GM04503 (cell line): ENCODE results near the gene TTC22.

Experiments used
- DNase-seq: peaks from one replicate; pipeline ENCODE4 v3.0.0-alpha.2; 2012; ENCODE audit warnings: low read depth

Gene TTC22

GRCh38 chr1:54800899-54801759 is at the start of gene TTC22:
Gene TTC22 (minus strand): TSS chr1:54801323. CDS start chr1:54801163, 160 bp downstream.
- DNase-seq: no peak

DNA sequence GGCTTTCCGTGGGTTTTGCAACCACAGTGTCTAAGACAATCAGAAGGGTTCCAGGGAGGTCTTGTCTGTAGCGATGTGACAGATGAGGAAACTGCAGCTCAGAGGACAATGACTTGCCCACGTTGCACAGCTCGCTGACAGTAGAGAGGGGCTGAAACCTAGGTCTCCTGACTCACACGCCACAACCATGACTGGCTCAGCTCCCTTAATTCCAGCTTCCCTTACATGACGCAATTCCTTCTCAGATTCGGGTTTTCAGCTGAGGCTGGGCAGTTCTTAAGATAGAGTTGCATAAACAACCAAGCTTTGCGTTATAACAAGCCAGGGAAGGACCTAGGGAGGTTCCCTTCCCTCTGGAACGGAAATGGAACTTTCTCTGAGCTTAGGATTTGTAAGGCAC is 49.6 kb upstream of the TTC22 start:
- DNase-seq: peak; percentile 95

DNA sequence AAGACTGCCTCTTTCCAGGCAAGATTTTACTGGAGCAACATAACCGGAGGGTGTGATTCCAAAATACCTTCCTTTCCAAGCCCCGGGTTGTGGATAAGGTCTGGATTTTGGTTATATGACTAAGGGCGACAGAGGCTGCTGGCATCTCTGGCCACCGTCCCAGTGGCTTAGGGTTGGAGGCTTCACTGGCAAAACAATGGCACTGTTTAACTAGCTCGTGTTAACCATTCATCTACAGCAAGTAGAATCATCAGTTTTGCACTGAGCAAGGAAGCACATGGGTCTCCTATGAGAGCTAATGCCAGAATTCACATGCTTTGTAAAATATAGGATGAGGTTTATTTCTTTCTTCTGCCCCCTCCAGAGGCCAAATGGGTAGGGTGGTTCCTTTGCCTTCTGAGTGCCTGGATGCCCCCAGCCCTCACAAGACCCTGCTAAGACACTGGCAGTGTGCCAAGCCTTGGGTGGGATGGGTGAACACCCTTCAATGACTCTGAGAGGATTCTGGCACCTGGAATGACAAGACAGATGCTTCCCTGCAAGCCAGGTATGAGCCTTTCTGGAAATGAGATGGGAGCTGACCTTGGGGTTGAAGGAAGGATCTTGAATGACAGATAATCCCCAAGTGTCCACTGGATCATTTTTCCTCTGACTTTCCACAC is 49.1 kb upstream of the TTC22 start:
- no peak for DNase-seq

DNA sequence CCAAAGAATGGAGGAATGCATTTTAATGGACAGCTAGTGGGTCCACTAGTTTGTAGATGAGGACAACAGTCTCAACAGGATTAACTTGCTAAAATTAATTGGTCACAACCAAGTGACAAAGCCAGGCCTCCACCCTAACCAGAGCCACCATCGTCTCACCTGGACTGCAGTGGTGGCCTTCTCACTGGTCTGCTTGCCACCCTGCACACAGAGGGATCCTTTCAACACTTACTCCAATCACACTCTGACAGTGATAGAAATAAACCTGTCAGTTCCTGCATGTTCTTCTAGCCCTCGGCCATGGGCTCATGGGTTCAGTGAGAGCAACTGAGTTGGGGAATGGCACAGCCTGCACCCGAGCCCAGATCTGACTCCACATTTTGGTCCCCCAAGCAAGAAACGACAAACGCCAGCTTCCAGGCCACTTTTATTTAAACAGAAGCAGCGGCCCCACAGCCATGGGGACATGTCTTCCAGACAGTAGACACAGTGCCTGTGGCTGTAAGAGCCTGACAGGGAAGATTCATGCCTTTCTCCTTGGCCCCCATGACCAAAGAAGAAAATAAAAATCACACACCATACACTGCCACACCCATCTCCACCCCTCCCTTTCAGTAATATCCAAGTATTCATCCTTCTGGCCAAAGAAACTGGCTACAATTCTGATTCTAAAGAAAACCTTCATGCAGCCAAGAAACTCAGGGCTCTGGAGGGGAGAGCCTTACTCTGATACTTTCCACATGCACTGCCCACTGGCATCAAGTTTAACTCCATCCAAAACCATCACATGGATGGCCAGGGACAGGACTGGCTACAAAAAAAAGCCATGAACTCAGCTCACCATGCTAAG is 48.3 kb upstream of the TTC22 start:
- no peak for DNase-seq

GRCh38 chr1:54848134-54848948 is 47.2 kb upstream of the TTC22 start:
- no peak for DNase-seq

GRCh38 chr1:54846716-54847284 is 45.7 kb upstream of the TTC22 start:
- DNase-seq: no peak

- DNase-seq: no peak
Measured at GRCh38 chr1:54846301-54846700, 45.2 kb upstream of the TTC22 start.

DNA sequence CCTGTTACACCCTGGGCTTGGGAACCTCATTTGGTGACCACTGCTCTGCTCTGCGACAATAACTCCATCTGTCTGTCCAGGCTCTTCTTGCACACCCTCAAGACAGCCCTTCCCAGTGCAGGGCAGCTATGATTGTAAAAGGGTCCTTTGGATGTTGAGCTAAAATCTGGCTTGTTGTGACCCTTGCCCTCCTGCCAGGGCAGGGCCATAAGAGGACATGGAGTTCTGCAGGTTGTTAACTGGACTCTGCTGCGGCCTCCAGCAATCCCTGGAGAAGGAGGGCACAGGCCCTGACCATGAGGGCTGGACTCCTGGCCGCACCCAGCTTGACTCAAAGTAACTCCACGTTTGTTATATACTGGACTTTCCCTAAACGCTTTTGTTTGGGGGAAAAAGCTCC is 44.6 kb upstream of the TTC22 start:
- no peak for DNase-seq

GRCh38 chr1:54844564-54844963 is 43.4 kb upstream of the TTC22 start:
- DNase-seq: no peak

GRCh38 chr1:54843449-54843848 is 42.3 kb upstream of the TTC22 start:
- DNase-seq: no peak

DNA sequence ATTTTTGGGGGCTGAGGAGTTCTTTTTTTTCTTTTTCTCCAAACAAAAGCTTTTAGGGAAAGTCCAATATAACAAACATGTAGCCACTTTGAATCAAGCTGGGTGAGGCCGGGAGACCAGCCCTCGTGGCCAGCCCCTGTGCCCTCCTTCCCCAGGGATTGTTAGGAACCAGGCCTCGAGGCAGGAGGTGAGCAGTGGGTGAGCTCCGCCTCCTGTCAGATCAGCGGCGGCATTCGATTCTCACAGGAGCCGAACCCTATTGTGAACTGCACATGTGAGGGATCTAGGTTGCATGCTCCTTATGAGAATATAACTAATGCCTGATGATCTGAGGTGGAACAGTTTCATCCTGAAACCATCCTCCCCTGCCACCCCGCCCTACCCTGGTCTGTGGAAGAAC is 41.8 kb upstream of the TTC22 start:
- DNase-seq: no peak

GRCh38 chr1:54842206-54842915 is 41.2 kb upstream of the TTC22 start:
- DNase-seq: no peak

- DNase-seq: no peak
Measured at GRCh38 chr1:54839824-54840223, 38.7 kb upstream of the TTC22 start.

DNA sequence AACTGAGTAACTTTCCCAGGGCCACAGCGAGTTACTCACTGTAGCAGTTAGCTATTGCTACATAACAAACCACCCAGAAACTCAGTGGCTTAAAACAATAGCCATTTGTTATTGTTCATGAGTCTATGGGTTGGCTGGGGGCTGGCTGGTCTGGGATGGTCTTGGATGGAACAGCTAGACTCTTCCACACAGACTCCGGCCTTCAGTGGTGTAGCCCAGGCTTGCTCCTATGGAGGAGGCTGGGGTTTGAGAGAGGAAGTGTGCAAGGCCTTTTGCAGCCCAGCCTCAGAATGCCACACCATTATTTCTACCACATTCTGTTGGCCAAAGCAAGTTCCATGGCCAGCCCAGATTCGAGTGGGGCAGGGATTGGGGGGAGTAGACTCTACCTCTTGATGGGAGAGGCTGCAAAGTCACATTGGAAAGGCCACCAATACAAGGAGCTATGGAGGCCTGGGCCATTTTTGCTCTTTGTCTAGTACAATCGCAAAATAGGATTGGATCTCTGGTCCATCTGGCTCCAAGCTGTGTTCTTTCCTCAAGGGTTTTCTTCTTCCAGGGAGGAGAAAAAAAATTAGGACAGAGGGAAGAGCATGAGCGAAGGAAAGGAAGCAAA is 37.5 kb upstream of the TTC22 start:
- DNase-seq: no peak

- DNase-seq: no peak
Measured at GRCh38 chr1:54837002-54837853, 36.1 kb upstream of the TTC22 start.

GRCh38 chr1:54836594-54836993 is 35.5 kb upstream of the TTC22 start:
- no peak for DNase-seq

- DNase-seq: no peak
Measured at GRCh38 chr1:54835970-54836369, 34.8 kb upstream of the TTC22 start.

GRCh38 chr1:54835131-54835898 is 34.2 kb upstream of the TTC22 start:
- DNase-seq: no peak
